Activated CD4-positive, alpha-beta T cell treated with anti-CD3 and anti-CD28 coated beads for 1 hour (primary cell): ENCODE results near the gene UBN1.

ENCODE experiments used
- DNase-seq: peaks from one replicate; pipeline ENCODE4 v3.0.0-alpha.2; 2020

Gene UBN1, protein sequence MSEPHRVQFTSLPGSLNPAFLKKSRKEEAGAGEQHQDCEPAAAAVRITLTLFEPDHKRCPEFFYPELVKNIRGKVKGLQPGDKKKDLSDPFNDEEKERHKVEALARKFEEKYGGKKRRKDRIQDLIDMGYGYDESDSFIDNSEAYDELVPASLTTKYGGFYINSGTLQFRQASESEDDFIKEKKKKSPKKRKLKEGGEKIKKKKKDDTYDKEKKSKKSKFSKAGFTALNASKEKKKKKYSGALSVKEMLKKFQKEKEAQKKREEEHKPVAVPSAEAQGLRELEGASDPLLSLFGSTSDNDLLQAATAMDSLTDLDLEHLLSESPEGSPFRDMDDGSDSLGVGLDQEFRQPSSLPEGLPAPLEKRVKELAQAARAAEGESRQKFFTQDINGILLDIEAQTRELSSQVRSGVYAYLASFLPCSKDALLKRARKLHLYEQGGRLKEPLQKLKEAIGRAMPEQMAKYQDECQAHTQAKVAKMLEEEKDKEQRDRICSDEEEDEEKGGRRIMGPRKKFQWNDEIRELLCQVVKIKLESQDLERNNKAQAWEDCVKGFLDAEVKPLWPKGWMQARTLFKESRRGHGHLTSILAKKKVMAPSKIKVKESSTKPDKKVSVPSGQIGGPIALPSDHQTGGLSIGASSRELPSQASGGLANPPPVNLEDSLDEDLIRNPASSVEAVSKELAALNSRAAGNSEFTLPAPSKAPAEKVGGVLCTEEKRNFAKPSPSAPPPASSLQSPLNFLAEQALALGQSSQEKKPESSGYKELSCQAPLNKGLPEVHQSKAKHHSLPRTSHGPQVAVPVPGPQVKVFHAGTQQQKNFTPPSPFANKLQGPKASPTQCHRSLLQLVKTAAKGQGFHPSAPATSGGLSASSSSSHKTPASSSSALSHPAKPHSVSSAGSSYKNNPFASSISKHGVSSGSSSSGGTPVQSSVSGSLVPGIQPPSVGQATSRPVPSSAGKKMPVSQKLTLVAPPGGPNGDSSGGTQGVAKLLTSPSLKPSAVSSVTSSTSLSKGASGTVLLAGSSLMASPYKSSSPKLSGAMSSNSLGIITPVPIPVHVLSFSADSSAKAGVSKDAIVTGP (N-terminal part only)

DNA sequence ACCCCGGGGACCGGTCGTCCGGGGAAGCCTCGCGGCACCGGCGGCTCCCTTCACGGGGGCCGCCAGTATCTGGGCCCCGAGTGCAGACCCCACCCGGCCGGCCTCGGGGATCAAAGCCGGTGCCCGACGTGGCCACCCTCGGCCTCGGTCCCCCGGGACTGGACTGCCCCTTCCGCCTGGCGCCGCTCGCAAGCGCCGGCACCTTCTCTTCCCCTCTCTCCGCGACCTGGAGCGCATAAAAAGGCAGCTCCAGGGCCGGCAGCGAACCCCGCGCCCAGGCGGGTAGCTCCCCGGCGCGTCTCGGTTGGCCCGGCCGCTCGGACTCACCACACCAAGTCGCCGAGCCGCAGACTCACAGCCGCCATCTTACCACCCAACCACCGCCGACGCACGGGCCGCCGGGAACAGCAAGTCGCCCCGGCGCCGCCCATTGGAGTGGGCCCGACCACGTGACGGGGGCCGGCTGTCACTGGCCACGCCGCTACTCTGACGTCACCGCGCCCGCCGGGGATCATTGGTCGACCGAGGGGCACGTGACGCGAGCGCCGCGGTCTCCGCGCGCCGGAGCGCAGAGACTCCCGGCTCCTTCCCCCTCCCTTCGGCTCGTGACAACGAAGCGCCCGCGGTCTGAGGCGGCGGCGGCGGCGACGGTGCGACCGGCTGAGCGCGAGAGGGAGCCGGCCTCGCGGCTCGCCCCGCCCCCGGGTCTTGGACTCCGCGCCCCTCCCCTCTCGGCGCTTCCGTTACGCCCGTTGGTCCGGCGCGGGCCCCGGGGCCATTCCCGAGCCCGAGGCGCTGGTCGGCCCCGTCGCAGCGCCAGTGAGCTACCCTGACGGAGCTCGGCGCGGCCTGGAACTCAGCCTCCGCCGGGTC lies at the start of gene UBN1, which contains the start of gene GLYR1:
Gene UBN1 (plus strand): TSS at position 581 of the 873 bp plus-strand sequence. CDS start 5,437 bp downstream, outside the sequence.
Gene GLYR1 (minus strand): TSS at position 388 of the 873 bp plus-strand sequence. CDS start 23 bp downstream, at position 365.
- DNase-seq, result peak; percentile 100

DNA sequence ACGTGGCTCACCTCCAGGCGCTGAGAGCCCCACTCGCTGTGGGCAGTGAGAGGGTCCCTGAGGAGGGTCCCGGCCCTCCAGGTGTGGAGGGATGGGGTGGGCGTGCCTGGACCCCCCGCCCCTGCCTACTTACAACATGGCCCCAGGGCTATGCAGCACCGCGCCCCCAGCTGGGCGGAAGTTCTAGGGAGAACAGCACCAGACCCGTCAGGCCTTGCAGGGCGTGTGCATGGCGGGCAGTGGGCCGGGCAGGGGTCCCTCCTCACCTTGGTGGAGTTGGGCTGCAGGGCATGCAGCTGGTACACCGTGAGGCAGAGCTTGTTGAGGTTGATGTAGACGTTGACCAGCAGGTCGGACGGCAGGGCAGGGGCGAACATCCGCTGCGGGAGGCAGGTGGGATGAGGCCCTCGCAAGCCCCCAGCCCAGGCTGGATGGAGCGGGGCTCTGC lies 49.5 kb upstream of the UBN1 start:
- no peak for DNase-seq

DNA sequence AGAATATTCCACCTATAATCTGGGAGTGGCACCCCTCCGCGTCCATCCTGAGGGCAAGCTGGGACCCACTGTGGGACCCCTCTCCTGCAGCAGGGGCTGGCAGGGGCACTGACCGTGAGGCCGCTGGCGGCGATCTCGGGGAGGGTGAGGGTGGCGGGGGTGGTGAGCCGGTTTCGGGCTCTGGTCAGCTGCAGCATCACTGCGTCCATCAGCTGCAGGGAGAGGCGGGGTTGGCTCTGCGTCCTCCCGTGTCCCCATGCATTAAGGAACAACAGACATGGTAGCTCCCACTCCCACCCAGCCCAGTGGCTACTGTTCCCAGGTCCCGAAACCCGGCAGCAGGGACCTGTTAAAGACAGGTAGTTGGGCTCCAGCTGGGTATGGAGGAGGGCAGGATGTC lies 48.8 kb upstream of the UBN1 start:
- DNase-seq, result no peak

DNA sequence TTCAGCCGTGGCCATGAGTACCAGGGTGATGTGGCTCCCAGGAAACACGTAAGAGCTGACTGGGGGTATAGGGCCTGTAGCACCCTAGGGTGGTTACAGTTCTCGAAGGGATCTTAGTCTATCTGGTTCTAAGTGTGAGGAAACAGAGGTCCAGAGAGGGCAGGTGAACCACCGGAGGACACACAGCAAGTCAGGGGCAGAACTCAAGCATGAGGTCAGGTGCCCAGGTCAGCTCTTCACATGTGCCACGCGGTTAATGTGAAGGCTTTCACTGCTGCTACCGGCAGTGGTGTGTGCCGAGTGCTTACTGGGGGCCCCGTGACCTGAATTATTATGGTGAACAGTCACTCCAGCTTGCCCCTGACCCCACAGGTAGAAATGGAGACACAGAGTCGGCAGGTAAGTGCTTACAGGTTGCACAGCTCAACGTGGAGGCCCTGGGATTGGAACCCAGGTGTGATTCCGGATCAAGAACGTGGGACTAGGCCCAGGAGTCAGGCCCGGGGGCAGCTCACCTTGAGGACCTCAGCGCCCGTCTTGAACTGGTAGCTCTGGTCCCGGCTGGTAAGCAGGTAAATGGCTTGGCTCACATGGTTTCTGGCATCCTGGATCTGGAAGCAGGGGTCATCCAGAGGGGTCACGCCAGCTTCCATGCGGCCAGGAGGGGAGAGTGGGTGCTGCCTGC lies 48.0 kb upstream of the UBN1 start:
- no peak for DNase-seq

DNA sequence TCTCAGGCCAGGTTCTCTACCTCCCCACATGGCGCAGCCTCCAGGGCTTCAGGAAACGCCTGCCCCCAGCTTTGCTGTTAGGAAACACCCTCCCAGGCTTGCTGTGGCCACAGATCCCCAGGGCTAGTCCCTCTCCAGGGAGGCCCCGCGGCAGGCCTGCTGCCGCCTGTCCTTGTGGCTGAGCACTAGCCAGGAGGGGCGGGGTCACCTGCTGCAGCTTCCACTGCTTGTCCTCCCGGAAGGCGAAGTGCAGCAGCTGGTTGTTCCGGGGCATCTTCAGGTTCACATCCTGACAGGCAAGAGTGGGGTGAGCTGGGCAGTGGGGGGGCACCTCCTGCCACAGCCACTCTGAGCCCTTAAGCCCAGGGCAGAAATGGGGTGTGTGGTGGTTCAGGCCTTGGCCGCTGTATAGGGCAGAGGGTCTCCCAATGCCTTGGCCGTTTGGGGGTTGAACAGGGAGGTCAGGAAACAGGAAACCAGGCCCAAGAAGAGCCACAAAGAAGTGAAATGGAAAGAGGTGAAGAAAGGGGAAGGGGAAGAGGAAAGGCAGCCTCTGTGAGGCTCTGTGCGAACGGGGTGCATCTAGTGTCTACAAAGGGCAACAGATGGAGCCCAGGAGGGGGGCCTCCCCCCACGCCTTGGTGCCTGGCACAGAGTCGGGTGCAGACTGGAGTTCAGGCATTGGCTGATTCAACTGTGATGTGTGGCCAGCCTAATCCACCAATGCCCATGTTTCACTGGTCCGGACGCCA lies 46.8 kb upstream of the UBN1 start:
- no peak for DNase-seq

DNA sequence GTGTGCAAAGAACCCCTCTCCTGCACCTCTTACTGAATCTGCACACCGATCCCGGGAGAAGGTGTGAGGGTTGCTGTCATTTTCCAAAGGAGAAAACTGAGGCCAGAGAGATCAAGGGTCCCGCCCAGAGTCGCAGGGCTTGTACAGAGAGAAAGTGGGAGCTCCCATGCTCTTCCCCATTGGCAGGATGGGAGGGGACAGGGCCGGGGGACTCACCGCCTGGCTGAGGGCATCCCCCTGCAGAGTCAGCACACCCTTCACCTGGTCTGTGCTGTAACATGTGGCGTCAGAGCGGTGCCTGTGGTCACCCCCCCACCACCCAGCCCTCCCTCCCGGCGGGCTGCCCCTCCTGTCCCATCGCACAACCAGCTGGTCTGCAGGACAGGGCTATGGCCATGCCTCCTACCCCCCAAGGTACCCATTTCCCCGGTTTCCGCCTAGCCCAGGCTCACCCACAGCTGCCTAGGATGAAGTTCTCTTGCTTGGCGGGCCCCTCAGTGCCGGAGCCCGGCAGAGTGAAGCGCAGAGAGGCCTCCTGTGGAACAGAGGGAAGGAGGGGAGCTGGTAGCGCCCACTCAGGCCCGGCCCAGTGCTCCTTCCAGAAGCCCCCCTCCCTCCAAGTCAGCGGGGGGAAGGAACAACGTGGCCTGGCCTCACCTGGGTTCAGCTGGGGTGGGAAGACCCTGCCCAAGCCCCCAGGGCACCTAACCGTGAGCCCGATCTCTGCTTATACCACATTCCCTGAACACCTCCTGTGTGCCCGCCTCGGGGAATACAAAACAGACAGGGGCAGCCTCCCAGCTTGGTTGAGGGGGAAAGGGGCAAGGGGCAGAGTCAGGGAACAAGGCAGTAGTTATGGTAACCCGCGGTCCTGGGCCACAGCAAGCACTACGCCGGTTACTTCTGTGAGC lies 46.0 kb upstream of the UBN1 start:
- no peak for DNase-seq

DNA sequence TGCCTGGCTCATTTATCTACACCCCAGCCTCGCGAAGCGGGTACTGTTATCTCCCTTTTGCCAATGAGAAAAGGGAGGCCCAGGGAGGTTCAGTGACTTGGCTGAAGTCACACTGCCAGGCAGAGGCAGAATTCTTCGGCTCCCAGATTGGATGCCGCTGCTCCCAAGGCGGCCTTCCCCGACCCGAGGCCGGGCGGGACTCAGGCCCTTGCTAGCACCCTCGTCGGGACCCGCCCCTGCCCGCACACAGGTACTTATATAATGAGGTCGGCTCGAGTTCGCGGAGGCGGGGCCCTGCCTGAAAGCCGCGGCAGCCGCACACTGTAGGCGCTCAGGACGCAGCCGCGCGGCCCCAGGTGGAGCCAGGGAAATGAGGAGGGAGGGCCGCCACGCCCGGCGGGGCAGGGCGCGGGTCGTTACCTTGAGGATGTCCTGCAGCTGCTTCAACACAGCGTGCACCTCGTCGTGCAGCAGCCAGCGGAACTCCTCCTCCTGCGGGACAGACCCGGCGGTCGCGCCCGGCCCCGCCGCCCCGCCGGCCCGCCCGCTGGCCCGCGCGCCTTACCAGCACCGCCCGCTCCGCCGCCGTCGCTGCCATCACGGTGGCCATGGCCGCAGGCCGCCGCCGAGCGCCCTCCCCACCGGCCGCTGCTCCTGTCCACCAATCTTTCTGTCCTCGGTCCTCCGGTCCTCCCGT lies 45.2 kb upstream of the UBN1 start, which contains the start of gene ROGDI:
Gene ROGDI (minus strand): TSS at position 672 of the 697 bp plus-strand sequence. CDS start 62 bp downstream, at position 610.
- peak; percentile 69 for DNase-seq

DNA sequence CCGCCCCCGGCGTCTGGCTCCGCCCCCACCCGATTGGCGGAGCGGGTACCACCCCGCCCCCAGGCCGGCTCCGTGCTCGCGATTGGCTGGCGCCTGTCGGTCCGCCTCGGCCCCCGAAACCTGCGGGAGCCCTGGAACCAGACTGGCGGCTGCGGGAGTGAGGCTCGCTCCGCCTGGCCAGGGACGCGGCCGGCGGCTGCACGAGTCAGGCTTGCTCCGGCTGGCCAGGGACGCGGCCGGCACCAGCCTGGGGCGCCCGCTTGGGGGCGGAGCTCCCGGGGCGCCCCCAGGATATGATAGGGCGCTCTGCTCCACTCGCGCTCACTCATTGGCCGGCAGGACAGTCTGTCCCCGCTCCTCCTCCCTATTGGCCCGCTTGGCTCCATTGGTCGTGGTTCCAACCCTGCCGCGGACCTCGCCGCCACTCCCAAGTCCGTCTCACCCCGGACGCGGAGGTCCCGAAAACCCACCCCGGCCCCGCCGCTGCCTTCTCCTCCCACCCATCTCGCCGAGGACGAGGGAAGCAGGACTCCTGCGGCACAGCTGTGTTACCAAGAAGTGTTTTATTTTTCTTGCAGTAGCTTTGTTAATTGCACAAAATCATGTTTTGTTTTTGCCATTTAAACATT lies 44.5 kb upstream of the UBN1 start:
- DNase-seq, result peak; percentile 78

DNA sequence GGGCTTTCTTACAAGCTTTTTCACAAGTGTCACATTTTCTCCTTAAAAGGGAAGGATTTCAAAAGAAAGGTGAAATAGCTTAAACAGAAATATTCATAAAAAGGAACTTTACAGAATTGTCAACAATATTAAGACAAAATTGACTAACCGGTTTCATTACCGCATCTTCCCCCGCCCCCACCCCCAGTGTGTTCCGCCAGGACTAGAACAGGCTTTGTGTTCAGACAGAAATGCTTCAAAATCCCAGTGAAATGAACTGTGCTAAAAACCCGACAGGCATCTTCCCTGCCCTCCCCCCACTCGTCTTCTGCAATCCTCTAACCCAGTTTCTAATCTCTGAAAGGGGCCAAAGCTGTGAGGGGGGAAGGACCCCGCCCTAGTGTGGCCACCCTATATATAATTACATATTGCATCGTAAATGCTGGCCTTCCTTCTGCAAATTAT lies 43.9 kb upstream of the UBN1 start:
- no peak for DNase-seq

DNA sequence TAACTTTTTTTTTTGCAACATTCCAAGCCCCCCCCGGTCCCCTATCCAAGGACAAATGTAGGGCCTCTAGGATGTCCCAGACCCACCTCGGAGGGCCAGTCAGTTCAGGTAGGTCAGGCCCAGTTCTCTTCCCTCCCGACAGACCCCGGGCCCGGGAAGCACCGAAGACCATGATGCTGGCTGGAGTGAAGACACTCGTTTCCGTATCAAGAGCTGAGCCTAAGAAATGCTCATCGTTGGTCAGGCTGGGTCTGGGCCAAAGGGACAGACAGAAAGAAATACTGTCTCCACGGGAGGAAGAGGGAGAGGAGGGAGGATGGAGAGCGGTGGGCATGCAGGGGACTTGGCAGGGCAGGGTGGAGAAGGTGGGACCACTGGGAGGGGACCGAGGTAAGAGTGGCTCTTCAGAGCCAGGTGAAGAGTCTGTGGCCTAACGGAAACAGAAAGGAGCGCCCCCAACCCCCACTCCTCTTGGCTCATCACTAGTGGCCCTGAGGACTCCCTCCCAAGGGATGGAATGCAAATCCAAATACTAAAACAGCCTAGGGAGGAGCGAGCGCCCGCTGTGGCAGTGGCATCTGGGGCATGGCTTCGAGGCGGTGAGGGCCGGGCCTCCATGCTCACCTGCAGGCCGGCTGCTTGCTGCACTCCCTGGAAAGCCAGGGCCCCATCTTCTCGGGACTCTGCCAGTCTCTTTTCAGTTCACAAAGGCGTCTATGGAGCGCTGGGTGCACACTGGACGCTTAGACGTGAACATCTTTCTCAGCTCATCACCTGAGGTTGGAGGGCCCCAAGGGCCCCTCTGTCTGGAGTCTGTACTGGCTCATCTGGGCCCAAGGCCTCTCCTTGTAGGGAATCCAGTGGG lies 43.2 kb upstream of the UBN1 start:
- no peak for DNase-seq

DNA sequence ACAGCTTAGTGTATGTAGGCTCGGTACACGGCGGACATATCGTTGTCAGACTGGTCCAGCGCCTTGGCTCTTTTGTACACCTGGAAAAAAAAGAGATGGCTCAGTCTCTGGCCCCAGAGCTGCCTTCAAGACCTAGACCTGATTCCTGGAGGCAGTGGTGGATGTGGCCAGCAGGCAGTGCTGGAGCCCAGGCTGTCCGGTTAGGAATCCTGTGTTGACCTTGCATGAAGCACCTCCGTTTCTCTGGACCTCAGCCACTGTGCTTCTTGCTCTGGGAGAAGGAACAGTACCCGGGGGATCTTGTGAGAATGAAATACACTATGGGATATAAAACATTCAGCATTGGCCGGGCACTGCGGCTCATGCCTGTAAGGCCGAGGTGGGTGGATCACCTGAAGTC lies 42.0 kb upstream of the UBN1 start:
- DNase-seq, result no peak

DNA sequence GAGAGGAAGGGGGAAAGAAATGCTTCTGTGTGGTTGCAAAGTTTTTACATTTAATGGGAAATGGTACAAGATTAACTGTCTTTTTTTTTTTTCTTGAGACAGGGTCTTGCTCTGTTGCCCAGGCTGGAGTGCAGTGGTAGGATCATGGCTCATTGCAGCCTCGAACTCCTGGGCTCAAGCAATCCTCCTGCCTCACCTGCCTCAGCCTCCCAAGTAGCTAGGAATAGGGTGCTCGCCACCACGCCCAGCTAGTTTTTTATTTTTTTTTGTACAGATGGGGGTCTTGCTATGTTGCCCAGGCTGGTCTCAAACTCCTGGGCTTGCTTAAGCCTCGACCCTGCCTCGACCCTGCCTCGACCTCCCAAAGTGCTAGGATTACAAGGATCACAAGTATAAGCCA lies 41.0 kb upstream of the UBN1 start:
- DNase-seq, result no peak

DNA sequence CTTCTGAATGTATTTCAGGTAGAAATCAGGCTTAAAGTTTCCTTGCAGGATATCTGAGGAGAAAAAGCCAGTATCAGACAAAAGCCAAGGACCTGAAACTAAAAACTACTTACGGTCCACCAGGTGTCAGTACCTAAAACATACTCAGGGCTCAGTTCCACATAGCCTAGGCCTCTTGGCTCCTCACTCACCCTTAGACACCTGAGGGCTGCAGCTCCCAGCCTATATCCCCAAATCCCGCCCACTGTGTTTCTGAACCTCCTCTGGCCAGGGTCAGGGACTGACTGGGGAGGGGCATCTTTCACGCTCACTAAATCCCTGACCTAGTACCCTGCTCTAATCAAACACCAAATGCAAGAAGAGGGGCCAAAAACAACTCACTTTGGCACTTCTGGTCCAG lies 36.0 kb upstream of the UBN1 start:
- DNase-seq, result no peak

DNA sequence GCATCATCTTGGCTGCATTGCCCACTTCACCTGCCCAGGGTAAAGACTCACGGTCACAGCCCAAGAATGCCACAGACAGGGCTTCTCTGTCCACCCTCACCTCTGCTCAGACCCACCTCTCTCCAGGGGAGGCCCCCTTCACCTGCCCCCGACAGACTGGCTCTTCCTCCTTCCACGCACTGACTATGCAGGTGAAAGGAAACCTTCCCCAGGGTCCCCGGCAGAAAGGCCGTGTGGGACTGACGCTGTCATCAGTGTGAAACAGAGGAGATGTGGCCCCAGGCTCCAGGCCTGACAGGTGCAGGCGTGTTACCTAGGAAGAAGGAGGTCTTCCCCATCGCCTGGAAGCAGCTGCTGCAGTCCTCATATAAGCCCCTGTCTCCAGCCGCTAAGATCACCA lies 35.5 kb upstream of the UBN1 start:
- no peak for DNase-seq

DNA sequence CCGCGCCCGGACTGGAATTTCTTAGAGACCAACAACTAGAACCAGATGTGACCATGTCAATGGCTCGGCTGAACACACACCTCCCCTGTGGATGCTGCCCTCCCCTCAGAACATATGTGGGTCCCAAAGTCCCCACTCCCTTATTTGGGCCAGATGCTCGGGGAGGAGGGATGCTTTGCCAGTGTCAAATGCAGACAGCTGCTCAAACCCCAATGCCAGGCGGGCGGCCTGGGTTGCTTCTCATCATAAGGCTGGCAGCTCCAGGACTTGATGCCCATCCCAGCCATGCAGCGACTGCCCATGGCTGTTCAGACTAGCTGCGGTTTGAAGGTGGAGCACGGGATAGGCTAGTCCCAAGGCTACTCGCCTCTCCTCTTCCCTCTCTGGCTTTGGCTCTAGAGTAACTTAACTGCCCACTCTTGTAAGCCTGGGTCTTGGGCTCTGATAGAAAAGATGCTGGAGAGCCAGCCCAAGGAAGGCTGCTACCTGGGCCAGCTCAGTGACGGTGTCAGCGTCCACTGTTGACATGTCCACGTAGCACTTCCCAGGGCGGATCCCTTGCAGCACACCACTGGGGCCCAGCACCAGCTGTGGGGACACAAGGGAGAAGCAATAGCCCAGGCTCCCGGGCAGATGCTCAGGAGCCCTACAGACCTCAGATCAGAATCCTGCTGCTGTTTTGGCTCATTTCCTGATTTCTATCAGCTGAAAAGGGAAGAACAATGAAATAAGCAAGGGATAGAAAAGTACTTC lies 33.9 kb upstream of the UBN1 start:
- no peak for DNase-seq

DNA sequence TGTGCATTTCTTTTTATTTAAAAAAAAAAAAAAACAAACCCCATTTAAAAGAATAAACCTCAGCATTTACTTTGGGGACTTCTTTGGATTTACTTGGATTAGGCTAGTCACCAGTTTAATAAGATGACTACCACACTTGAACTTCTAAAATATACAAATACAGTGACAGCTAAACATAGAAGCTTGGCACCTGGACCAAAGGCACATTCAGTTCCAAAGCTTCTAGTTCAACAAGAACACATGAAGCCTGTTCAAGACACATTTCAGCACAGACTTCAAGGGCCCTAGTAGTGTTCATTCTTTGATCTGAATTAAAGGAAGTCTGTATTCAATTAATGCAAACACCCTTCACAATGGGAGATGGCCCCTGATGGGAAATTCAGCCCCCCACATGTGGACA lies 33.2 kb upstream of the UBN1 start:
- DNase-seq, result no peak
